Peyer's patch (tissue), 4 donors: ENCODE data around the gene SNAPIN.

ENCODE experiments used
- CTCF ChIP-seq, 6 experiments: fragments of 450-650 bp in 4 of 6; fragments of 200-600 bp in 2 of 6; sonication (generic) in 1 of 6; IDR thresholded peaks; one replicate each; pipeline ENCODE4 v1.5.1; 2017 to 2019; ENCODE audit warnings: antibody characterized with exemption in 6 of 6, mild to moderate bottlenecking in 3 of 6, moderate library complexity in 1 of 6
- POLR2A ChIP-seq, 2 donors: fragments of 450-650 bp; IDR thresholded peaks; one replicate each; pipeline ENCODE4 v1.5.1; 2017; ENCODE audit warnings: antibody characterized with exemption in 2 of 2, mild to moderate bottlenecking in 2 of 2, moderate library complexity in 2 of 2

GRCh38 chr1:153711026-153711425, 52.5 kb downstream of the SNAPIN start:
- TF ChIP-seq CTCF (IDR thresholded peaks at IDR 0.05) (no peak), POLR2A (IDR thresholded peaks at IDR 0.05) (no peak)
